CD4-positive, alpha-beta T cell (primary cell): ENCODE measurements around the gene NKAIN2. TPM values are rescaled to one million over a fixed set of nuclear protein-coding genes. Genes with fewer than 3 reads are reported as not detected.

Source experiments
- ATAC-seq: fragments of 200-7000 bp; cut with Tn5 transposase; one replicate; pipeline ENCODE4 v1.10.0; 2022; ENCODE audit warnings: mild to moderate bottlenecking; ENCODE audit not compliant: poor library complexity
- CTCF ChIA-PET: fragments of 350-600 bp; sonication (Branson Sonifier 250); formaldehyde crosslinking; loops from one replicate; lab custom pipeline; 2021; ENCODE audit warnings: antibody characterized with exemption, inconsistent platforms; lab: Charles Lee
- POLR2A ChIA-PET: fragments of 350-600 bp; sonication (Branson Sonifier 250); formaldehyde crosslinking; loops from one replicate; lab custom pipeline; 2021; ENCODE audit warnings: antibody characterized with exemption, inconsistent platforms; lab: Charles Lee
- DNase-seq, 14 experiments: peaks; one replicate each; pipeline ENCODE4 v3.0.0-alpha.2; 2013 to 2020; ENCODE audit warnings: mixed read lengths in 2 of 14
- H3K27ac ChIP-seq, 2 donors: one replicate each; pipeline versions ENCODE4 v1.5.1 to v1.7.0; 2013; ENCODE audit warnings: low read length in 2 of 2, low read depth in 1 of 2, mild to moderate bottlenecking in 1 of 2
- H3K27me3 ChIP-seq, 2 experiments: 1 replicate in 1 of 2; 2 replicates in 1 of 2; pipeline versions ENCODE4 v1.6.1 to v1.7.0; 2013; ENCODE audit warnings: low read length in 2 of 2, control low read depth in 1 of 2, mild to moderate bottlenecking in 1 of 2, moderate library complexity in 1 of 2; ENCODE audit not compliant: insufficient read depth in 2 of 2, control insufficient read depth in 1 of 2
- H3K36me3 ChIP-seq: one replicate; pipeline ENCODE4 v1.6.1; 2013; ENCODE audit warnings: low read length, control low read depth; ENCODE audit not compliant: insufficient read depth
- H3K4me1 ChIP-seq: one replicate; pipeline ENCODE4 v1.6.1; 2013; ENCODE audit warnings: low read length, control low read depth; ENCODE audit not compliant: insufficient read depth
- H3K4me3 ChIP-seq: one replicate; pipeline ENCODE4 v1.5.1; 2013; ENCODE audit warnings: mild to moderate bottlenecking, low read length, moderate library complexity
- H3K9me3 ChIP-seq, 2 experiments: 1 replicate in 1 of 2; 2 replicates in 1 of 2; pipeline versions ENCODE4 v1.6.1 to v1.7.0; 2013; ENCODE audit warnings: low read length in 2 of 2, mild to moderate bottlenecking in 2 of 2, control low read depth in 1 of 2, moderate library complexity in 1 of 2; ENCODE audit not compliant: control insufficient read depth in 1 of 2, insufficient read depth in 1 of 2
- H3K27ac Mint-ChIP-seq: one replicate; pipeline ENCODE4 v1.8.0; 2020; ENCODE audit warnings: mixed read lengths
- H3K27me3 Mint-ChIP-seq: one replicate; pipeline ENCODE4 v1.8.0; 2021; ENCODE audit warnings: mixed read lengths
- H3K36me3 Mint-ChIP-seq: one replicate; pipeline ENCODE4 v1.8.0; 2021; ENCODE audit warnings: low read depth, mixed read lengths
- H3K4me1 Mint-ChIP-seq: one replicate; pipeline ENCODE4 v1.8.0; 2021; ENCODE audit warnings: low read depth, mixed read lengths
- H3K4me3 Mint-ChIP-seq: one replicate; pipeline ENCODE4 v1.8.0; 2020; ENCODE audit warnings: mild to moderate bottlenecking, mixed read lengths
- H3K9me3 Mint-ChIP-seq: one replicate; pipeline ENCODE4 v1.8.0; 2020; ENCODE audit warnings: mixed read lengths
- intact Hi-C, 2 experiments: fragments of 100-400 bp; cut with DNase I in 1 of 2; cut with micrococcal nuclease in 1 of 2; formaldehyde crosslinking; loops; one replicate each; pipeline versions ENCODE4 v1.15.1 to v1.9.0; 2023 to 2025; cut with DNase I, micrococcal nuclease
- total RNA-seq, 174 experiments: library from RNA in 2 of 174; stranded (reverse) in 2 of 174; gene quantifications; one replicate each; pipeline ENCODE4 v1.2.3 and lab custom pipeline; 2021 to 2026
- TF ChIP-seq, protein P1 (sequence below): fragments of 200-600 bp; IDR thresholded peaks from one replicate; pipeline ENCODE4 v1.8.0; 2022; ENCODE audit warnings: antibody characterized with exemption, mild to moderate bottlenecking

The NKAIN2 gene
- total RNA-seq, 2 experiments from 2014 or later = not detected

- H3K36me3 Mint-ChIP-seq = no peaks in the 10 kb centered on the region
- H3K4me3 Mint-ChIP-seq = no peak overlapping the region
- H3K4me1 Mint-ChIP-seq = no peaks in the 10 kb centered on the region
- intact Hi-C loops = no loop called here
- Histone ChIP-seq H3K36me3 (no peaks in the 10 kb centered on the region), H3K27me3 (no peaks in the 10 kb centered on the region), H3K4me1 (no peaks in the 10 kb centered on the region), H3K4me3 (no peak overlapping the region), H3K9me3 (no peaks in the 10 kb centered on the region), H3K27ac (no peak overlapping the region)
- no peaks in the 10 kb centered on the region for H3K27me3 Mint-ChIP-seq
- H3K27ac Mint-ChIP-seq = no peak overlapping the region
- ATAC-seq (no peak), DNase-seq (no peak)
- CTCF ChIA-PET = no interaction called here
- H3K9me3 Mint-ChIP-seq = peaks cover 3% of the 10 kb centered on the region
- POLR2A ChIA-PET = no interaction called here
- TF ChIP-seq, protein P1, sequence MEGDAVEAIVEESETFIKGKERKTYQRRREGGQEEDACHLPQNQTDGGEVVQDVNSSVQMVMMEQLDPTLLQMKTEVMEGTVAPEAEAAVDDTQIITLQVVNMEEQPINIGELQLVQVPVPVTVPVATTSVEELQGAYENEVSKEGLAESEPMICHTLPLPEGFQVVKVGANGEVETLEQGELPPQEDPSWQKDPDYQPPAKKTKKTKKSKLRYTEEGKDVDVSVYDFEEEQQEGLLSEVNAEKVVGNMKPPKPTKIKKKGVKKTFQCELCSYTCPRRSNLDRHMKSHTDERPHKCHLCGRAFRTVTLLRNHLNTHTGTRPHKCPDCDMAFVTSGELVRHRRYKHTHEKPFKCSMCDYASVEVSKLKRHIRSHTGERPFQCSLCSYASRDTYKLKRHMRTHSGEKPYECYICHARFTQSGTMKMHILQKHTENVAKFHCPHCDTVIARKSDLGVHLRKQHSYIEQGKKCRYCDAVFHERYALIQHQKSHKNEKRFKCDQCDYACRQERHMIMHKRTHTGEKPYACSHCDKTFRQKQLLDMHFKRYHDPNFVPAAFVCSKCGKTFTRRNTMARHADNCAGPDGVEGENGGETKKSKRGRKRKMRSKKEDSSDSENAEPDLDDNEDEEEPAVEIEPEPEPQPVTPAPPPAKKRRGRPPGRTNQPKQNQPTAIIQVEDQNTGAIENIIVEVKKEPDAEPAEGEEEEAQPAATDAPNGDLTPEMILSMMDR = no peak
These were observed 274.5 kb downstream of the NKAIN2 start for GRCh38 chr6:124078169-124078568.

DNA sequence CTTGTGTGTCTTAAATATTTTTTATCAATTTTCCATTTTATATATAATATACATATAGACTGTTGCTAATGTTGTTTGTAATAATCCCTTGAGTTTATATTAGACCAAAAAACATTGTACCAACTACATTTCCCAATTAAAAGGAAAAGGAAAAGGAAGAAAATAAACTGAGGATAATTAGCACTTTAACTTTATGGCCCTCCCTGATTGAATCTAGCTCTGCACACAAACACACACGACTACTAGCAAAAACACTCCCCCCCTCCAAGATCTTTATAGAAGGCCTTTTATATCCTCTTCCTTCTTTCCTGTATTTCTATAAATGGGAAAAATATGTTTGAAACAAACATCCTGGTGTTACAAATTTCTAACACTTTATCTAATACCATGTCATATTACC is 276.8 kb downstream of the NKAIN2 start:
- Histone ChIP-seq H3K4me3 (no peak overlapping the region), H3K27ac (no peak overlapping the region), H3K36me3 (no peaks in the 10 kb centered on the region), H3K9me3 (no peaks in the 10 kb centered on the region), H3K27me3 (no peaks in the 10 kb centered on the region), H3K4me1 (no peaks in the 10 kb centered on the region)
- Mint-ChIP-seq H3K36me3 (no peaks in the 10 kb centered on the region), H3K27ac (no peak overlapping the region), H3K4me1 (no peaks in the 10 kb centered on the region), H3K27me3 (no peaks in the 10 kb centered on the region), H3K4me3 (no peak overlapping the region), H3K9me3 (no peaks in the 10 kb centered on the region)
- no peak for ATAC-seq
- ChIA-PET CTCF (no interaction called here), POLR2A (no interaction called here)
- intact Hi-C loops = no loop called here
- DNase-seq = no peak
- TF ChIP-seq, protein P1 = no peak

DNA sequence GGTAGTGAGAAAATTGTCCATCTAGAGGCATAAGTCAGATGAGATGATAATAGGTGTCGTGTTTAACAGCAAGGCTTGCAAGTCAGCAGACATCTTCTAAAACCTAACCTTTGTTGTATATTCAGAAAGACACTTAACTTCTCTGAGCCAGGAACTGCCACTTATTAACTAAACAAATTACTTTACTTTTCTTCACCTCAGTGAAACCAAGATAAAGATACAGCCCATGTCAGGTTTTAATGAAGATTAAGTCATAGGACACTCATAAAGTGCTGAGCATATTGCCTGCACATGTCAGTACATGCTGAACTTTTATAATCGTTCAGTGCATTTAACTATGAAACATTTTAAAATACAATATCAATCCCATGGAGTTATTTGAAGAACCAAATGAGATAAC is 286.8 kb downstream of the NKAIN2 start:
- H3K9me3 ChIP-seq = no peaks in the 10 kb centered on the region
- no peaks in the 10 kb centered on the region for H3K27me3 ChIP-seq
- ATAC-seq (no peak), DNase-seq (no peak)
- no peaks in the 10 kb centered on the region for H3K4me1 ChIP-seq
- TF ChIP-seq, protein P1 = no peak
- Mint-ChIP-seq H3K9me3 (peaks cover 3% of the 10 kb centered on the region), H3K4me1 (no peaks in the 10 kb centered on the region), H3K27me3 (no peaks in the 10 kb centered on the region), H3K36me3 (no peaks in the 10 kb centered on the region), H3K27ac (no peak overlapping the region), H3K4me3 (no peak overlapping the region)
- no peaks in the 10 kb centered on the region for H3K36me3 ChIP-seq
- POLR2A ChIA-PET = no interaction called here
- intact Hi-C loops = no loop called here
- CTCF ChIA-PET = no interaction called here
- H3K4me3 ChIP-seq = no peak overlapping the region
- no peak overlapping the region for H3K27ac ChIP-seq
